Head of caudate nucleus (tissue), 42 donors: Measurements from ENCODE around the gene TBX1.
A peak's percentile ranks its signal among the peaks of the same experiment; 100 is the strongest.

ENCODE experiments used
- DNase-seq, 42 donors: peaks; one replicate each; pipeline versions ENCODE4 v3.0.0 to v3.0.0-alpha.2; 2020 to 2021; ENCODE audit warnings: mixed read lengths in 7 of 42
- intact Hi-C: fragments of 100-400 bp; cut with DNase I; formaldehyde crosslinking; loops from one replicate; pipeline ENCODE4 v1.15.0; 2022

The TBX1 gene

DNA sequence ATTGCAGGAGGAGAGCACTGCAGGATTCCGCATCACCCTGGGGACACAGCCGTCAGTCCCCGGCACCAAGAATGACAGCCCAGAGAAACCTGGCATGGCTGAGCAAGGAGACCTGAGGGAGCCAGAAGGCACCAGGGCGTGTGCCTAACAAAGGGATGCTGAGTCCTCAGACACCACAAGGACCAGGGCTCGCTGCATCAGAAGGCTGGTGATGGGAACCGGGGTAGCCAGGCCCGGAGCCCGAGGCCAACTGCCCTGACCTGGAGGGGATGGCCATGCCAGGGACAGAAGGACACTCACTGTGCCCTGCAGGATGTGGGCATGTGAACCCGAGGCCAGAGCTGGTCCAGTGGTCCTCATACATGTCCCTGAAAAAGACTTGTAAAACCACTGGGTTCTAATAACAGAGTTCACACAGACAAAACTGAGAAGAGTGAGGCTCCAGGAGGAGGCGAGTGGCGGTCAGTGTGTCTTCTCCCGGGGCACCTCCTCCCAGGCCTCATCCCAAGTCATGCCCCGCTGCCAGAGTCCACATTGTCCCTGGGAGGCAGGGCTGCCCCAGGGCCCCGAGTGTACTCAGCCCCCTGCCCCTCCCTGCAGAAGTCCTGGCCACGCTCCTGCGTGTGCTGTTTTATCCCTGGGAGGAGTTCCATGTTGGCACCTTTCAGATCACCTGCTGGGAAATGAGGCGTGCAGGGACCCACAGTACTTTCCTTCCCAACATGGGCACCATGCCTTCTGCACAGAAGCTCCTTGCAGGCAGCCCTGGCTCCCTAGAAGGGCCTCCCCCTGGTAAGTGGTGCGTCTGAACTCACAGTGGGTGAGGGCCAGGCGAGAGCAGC, 42.5 kb downstream of the TBX1 start:
- no peak for DNase-seq
- intact Hi-C loops: no loop called here

DNA sequence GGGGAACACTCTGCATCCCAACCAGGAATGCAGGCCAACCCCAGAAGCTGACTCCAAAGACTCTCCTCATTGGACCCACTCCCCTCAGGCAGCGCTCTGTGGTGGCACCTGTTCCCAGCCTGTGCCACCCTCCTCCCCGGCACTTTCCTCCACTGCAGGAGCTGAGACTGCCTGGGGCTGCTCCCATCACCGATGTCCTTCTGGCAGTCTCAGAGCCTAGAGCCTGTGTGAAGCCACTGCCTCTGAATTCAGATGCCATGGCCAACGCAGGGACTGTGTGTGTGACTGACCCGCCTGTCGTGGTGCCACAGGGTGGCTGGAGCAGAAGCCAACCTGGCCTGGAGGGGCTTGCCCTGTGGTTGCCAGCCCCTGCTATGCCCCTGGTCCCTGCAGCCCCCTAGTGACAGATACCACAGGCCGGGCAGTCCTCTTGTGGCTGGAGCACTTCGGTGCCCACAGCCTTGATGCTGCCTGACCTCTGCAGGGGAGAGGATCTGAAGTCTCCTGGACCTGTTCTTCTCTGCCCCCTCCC, 43.2 kb downstream of the TBX1 start:
- intact Hi-C loops: no loop called here
- no peak for DNase-seq

DNA sequence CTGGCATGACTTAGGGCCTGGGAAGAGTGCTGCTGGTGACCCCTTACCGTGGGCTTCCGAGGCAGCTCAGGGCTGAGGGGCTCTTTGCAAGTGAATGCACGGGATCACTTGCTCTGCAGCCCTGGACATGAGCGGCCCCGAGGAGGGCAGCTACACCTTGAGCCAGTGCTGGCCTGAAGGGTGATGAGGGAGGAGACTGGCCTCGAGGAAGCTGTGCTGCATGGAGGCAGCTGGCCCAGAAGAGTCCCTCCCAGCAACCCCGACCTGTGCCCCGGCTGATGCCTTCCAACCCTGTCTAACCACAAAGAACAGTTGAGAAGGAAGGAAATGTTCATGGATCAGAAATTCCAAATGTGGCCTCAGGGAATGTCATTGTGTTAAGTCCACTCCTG, 45.2 kb downstream of the TBX1 start:
- no peak for DNase-seq

DNA sequence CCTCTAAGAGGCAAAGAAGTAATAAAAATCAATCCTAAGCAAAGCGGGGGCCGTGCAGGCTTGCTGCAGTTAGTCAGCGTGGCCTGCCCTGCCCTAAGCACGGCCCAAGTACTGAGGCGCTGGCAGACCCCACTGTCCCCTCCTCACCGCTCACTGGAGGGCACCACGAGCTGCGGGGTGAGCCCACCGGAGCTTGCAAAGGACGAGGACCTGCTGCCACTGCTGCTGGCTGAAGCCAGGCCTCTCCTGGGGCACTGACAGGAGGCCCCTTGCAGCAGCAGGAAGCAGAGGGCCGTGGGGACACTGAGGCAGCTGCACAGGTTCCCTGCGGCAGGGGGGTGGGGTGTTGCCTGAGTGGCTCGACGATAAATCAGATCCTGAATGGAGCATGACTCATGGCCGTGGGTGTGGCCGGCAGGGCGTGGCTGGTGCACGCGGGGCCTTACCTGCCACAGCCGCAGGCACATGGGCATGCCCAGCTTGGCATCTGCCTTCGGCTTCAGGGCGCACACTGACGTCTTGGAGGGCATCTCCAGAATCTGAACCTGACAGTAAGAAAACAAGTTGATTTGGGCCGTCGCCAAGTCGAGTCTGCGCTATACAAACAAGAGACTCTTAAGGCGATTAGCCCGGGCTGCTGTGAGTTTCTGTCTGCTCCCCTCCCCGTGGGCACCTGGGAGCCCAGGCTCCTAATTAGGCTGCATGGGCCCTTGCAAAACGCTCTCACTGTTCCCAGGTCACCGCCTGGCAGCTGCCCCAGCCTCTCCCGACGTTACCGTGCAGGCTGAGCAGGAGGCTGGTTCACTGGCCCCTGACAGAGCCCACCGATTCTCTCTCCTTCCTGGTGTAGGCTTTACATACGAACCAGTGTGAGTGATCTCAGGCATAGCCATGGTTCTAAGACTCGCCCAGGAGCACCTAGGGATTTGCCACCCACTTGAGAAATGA, 45.9 kb downstream of the TBX1 start:
- intact Hi-C loops: no loop called here
- peak in 6 of 42 donors; percentile 10 to 51 (median 26) for DNase-seq

More for the DNA sequence above, 45.2 kb downstream of the TBX1 start:
- intact Hi-C loops: no loop called here

DNA sequence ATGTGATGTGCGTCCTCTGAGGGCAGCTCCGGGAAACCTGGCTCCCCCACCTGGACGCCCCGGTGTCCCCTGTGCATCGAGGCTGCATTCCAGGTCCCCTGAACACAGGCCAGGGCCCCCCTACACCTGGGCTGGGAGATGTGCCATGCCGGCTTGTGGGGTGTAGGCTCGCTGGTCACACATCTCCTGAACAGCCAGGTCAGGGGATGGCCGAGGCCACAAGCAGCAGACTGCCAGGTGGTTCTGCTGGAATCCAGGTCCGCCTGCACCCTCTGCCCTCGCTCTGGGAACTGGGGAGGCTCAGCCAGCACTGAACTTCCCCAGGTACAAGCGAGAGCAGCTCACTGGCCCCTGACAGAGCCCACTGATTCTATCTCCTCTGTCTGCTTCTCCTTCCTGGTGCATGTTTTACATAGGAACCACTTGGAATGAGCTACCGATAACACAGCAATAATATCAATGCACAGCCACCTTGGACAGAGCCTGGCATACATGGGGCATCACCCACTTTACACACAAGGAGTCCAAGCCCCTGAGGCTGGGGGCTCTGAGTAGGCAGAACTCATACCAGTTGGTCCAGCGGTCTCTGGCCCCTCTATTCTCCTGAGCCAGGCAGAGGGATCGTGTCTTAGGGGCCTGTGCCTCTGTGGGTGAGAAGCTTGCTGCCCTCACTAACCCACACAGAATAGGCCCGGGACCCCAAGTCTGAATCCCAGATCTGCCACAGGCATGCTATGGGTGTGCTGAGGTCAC, 46.8 kb downstream of the TBX1 start:
- intact Hi-C loops: no loop called here
- DNase-seq: no peak

DNA sequence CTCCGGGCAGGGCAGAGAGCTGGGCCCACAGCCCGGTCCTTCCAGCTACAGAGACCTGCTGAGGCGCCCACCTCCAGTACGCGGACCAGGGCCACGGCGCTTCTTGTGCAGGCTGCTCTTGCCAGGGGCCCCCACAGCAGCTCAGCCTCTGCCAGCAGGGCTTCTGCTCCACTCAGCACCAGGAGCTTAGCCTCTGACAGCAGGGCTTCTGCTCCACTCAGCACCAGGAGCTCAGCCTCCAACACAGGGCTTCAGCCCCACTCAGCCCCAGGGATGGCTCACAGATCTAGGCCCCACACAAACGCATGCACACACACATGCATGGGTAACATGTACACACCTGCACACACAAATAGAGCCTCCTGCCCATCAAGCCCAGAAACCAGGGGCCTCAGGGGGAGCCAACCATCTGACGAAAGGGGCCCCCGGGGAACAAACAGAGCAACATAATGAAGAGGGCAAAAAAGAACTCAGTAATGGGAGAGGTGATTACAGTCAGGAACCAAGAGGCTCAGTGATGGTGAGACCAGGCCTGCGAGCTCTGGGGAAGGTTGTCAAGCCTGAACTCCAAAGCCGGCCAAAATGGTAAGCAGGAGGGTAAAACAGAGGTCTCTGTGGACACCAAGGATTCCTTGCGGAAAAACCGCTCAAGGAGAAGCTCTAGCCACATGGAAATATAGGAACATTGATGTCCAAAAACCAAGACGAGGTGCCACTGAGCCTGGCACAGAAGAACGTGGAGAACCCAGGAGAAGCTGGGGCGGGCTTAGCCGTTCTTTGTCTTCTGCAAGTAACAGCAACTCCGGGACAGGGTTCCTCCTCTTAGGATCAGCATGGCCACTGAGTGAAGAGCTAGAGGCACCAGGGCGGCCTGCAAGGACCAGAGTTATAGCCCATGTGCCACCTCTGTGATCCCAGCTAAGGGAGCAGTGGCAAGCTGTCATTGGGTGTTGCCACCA, 47.6 kb downstream of the TBX1 start:
- DNase-seq: no peak
- intact Hi-C loops: no loop called here

DNA sequence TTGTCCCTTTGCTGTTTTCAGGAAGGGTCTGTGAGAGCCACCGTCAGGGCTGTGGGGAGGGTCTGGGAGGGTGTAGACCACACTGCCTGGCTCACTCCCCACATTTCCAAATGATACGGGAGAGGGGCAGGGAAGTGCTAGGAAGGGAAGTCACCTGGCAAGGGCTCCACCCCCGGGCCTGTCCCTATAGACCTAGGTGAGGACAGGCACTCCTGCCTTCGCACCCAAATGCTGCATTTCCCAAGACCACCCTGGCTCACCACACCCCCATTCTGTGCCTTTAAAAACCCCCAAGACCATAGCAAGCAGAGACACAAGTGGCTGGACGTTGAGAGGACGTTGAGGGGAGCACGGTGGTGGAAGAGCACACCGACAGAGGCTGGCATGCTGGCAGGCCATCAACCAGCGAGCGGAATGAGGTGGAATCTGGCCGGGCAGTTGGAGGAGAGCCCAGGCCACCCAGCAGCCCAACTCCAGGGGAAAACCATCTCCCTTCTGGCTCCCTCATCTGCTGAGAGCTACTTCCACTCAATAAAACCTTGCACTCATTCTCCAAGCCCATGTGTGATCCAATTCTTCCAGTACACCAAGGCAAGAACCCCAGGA, 48.4 kb downstream of the TBX1 start:
- intact Hi-C loops: no loop called here
- no peak for DNase-seq

DNA sequence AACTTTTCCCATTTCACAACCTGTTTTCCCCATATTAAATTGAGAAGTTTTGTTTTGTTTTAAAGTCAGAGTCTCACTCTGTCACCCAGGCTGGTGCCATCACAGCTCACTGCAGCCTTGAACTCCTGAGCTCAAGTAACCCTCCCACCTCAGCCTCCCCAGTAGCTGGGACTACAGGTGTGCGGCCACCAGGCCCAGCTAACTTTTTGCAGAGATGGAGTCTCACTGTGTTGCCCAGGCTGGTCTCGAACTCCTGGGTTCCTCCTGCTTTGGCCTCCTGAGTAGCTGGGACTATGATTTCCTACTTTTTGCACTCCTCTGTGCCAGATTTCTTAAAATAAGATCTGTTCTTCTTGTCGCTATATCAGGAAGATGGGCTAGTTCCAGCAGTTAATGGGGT, 49.2 kb downstream of the TBX1 start:
- intact Hi-C loops: no loop called here

DNA sequence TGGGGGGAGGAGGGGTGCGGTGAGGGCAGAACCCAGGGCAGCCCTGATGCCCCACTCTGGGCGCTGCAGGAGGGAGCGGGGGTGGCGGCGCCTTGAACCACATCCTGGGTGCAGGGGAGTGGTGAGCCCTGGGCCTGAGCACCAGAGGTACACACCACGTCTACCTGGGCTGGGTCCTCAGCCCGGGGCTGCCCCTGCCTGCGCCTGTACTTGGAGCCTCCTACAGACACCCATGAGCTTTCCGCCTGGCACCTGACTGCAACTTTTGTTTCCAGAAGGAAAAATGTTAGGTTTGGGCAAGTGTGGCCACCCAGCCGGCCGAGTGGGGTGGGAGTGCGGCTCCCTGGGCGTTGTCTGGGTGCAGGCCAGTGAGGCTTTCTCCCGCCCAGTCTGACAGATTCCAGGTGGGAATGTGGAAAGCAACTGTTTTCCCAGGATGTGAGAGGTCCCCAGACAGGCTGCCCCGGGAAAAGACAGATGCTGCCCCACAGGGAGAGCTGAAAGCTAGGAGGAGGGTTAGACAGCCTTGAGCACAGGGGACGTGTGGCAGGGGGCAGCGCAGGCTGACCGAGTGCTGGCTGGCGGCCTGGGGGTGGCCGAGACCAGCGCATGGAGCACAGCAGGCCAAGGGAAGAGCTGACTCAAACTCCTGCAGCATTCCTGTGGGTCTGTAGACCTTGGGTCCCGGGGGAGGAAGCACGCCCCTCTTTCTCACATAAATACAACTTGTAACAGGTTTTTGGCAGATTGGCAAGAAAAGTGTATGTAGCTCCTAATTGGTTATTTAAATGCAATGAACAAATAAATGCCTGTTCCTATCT, 50.0 kb downstream of the TBX1 start:
- peak in 7 of 42 donors; percentile 2 to 19 (median 16) for DNase-seq
- intact Hi-C loops: no loop called here

More for the DNA sequence above, 49.2 kb downstream of the TBX1 start:
- DNase-seq: peak in 1 of 42 donors; percentile 18

DNA sequence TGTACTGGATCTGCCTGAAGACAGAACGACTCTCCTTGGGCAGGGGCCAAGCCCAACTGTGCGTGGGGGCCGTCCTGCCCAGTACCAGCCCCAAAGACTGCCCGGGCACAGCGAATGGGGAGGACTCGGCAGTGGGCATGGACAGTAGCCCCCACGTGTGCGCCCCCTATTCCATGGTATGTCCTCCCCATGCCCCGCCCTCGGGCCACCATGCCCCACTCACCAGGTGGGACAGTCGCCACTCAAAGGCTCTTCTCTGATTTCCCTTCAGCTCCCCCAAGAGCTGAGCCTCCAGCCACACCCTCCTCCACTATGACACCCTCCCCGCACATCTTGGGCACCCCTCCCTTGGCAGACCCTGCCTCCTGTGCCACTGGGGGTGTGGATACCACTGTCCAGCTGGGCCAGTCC, 50.6 kb downstream of the TBX1 start:
- intact Hi-C loops: no loop called here
- DNase-seq: peak in 11 of 42 donors; percentile 1 to 29 (median 12)

DNA sequence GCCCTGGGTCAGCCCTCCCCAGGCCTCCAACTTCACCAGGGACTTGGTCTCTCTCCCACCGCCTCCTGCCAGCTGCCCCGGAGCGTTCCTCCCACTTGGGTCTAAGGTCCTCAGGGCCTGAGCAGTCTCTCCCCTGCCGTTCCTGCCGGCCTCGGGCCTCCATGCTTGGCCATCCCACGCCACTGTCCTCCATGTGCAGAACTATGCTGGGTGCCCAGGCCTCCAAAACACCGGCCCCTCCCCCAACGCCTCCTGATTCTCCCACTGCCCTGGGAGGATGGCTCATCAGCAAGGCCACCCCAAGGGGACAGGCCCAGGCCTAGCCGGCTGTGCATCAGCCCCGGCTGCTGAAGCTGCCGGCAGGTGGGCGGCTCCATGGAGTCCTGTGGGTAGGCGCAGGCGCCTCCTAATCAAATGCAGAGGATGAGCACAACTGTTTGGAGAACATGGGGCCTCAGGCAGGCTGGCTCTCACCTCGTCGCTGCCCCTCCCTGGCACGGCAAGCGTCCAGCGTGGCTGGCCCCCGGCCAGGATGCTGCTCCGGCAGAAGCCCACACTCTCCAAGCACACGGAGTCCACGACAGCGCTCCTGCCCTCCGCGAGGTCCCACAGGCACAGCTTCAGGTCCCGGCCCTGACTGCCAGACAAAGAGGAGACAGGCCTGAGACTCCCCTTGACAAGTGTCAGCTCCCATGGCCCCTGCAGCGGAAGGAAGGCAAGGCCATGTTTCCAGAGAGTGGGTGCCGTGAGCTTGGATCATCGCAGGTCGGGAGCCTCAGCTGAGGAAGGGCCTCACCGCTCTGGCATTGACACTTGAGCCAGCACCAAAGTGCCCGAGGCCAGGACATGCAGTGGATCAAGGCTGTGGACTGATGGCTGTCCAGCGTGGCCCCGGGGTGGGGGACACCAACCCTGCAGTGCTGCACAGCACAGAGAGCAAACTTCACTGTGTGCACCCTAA, 51.5 kb downstream of the TBX1 start:
- peak in 28 of 42 donors; percentile 7 to 64 (median 32) for DNase-seq
- intact Hi-C loops: no loop called here

DNA sequence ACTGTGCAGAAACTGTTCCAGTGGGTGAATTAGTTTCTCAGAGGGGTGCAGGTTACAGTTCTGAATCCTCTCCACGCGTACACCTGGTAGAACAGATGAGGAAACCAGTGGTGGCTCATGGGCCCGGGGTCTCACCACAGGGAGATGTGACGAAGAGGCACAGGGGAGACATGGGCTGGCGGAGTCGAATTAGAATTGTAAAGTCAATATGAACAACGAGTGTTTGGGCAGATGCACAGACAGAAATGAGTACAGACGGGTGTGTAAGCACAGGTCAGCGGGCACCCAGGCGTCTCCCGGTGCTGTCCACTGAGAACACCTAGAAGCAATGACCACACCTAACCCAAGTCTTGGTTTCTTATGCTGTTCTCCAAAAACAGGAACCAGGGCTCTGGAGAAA, 52.3 kb downstream of the TBX1 start:
- DNase-seq: peak in 13 of 42 donors; percentile 1 to 19 (median 7)

DNA sequence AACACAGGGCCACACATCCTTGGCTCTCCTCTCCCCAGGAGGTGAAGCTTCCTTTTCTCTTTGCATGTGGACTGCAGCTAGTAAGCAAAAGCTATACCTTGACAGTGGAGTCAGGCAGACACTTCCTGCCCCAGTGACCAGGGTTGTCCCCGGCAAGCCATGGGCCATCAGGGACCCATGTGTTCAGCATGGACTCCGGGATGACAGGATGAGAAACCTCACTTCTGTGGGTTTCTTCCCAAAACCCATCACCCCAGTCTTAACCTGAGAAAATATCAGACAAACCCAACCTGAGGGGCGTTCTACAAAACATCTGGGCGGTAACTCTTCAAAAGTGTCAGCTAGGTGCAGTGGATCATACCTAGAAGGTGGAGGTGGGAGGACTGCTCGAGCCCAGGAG, 53.9 kb downstream of the TBX1 start:
- DNase-seq: peak in 8 of 42 donors; percentile 0 to 29 (median 6)
- intact Hi-C loops: no loop called here

More for the DNA sequence above, 52.3 kb downstream of the TBX1 start:
- intact Hi-C loops: no loop called here

DNA sequence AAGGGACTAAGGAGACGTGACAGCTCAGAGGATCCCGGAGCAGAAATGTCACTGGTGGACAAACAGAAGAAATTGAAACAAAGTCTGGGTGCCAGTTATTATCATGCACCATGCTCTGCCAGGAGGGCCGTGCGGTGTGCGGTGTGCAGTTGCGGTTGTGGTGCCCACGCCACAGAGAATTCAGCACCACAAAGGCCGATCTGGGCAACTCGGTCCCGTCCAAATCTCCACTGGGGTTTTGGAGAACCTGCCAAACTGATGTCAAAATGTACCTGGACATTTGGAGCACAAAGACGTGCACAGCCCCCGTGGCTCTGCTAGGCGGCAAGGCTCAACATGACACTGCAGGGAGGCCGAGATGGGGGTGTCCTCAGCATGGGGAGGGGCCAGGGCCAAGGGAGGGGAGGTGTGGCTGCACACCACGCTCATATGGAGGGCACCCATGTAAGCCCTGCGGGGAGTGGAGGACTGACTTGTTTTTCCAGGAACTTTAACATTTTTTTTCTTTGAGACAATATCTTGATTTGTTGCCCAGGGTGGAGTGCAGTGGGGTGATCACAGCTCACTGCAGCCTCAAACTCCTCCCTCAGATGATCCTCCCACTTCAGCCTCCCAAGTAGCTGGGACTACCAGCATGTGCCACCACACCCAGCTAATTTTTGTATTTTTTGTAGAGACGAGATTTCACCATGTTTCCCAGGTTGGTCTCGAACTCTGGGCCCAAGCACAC, 54.7 kb downstream of the TBX1 start:
- intact Hi-C loops: no loop called here
- peak in 15 of 42 donors; percentile 1 to 36 (median 7) for DNase-seq
